ENCODE data around the gene GNS. TPM values are rescaled to one million over a fixed set of nuclear protein-coding genes. Genes with fewer than 3 reads are reported as not detected.
A peak's percentile ranks its signal among the peaks of the same experiment; 100 is the strongest.

The GNS gene
- total and polyA plus RNA-seq, 7 experiments from 2014 or later, result 24.4 to 62.8 (median 36.0) TPM

GRCh38 chr12:64722835-64723234 lies 36.4 kb downstream of the GNS start:
- Mint-ChIP-seq H3K4me3 (no peak overlapping the region), H3K27ac (no peak overlapping the region), H3K36me3 (peaks cover 5 to 68% (median 24%) of the 10 kb centered on the region in 5 donors), H3K4me1 (peaks cover 3 to 20% (median 10%) of the 10 kb centered on the region in 7 donors), H3K9me3 (no peaks in the 10 kb centered on the region), H3K27me3 (no peaks in the 10 kb centered on the region)
- peaks cover 0 to 4% of the 10 kb centered on the region in 2 donors for H3K4me1 ChIP-seq (ENCODE audit: control insufficient read depth in 2 of 2, insufficient read depth in 2 of 2, low read length in 2 of 2)
- H3K27ac ChIP-seq (ENCODE audit: low read depth, low read length), result no peak overlapping the region
- H3K27me3 ChIP-seq (ENCODE audit: control insufficient read depth in 2 of 2, insufficient read depth in 2 of 2, low read length in 2 of 2), result no peaks in the 10 kb centered on the region
- no peak for DNase-seq
- CTCF ChIA-PET, result interaction anchor here (1.5 kb wide), 1 partner anchor 25 kb away, joined by 6 read pairs; no protein-coding TSS in a partner anchor
- H3K9me3 ChIP-seq (ENCODE audit: control insufficient read depth in 2 of 3, low read length in 3 of 3), result no peaks in the 10 kb centered on the region
- peaks cover 0 to 35% (median 13%) of the 10 kb centered on the region in 3 experiments for H3K36me3 ChIP-seq (ENCODE audit: control insufficient read depth in 2 of 3, insufficient read depth in 3 of 3, low read length in 3 of 3)
- POLR2A ChIA-PET, result no interaction called here
- intact Hi-C loops (cut with micrococcal nuclease), result no loop called here
- no peak overlapping the region for H3K4me3 ChIP-seq (ENCODE audit: low read length)
- ATAC-seq, result no peak

- Mint-ChIP-seq H3K4me3 (no peak overlapping the region), H3K27me3 (no peaks in the 10 kb centered on the region), H3K4me1 (peaks cover 14 to 28% (median 21%) of the 10 kb centered on the region in 7 donors), H3K9me3 (no peaks in the 10 kb centered on the region), H3K36me3 (peaks cover 11 to 69% (median 27%) of the 10 kb centered on the region in 5 donors), H3K27ac (no peak overlapping the region)
- peaks cover 0 to 4% of the 10 kb centered on the region in 2 donors for H3K4me1 ChIP-seq (ENCODE audit: control insufficient read depth in 2 of 2, insufficient read depth in 2 of 2, low read length in 2 of 2)
- DNase-seq (no peak), ATAC-seq (no peak)
- peaks cover 4 to 50% (median 13%) of the 10 kb centered on the region in 3 experiments for H3K36me3 ChIP-seq (ENCODE audit: control insufficient read depth in 2 of 3, insufficient read depth in 3 of 3, low read length in 3 of 3)
- CTCF ChIA-PET, result no interaction called here
- no peak overlapping the region for H3K4me3 ChIP-seq (ENCODE audit: low read length)
- H3K27ac ChIP-seq (ENCODE audit: low read depth, low read length), result no peak overlapping the region
- no peaks in the 10 kb centered on the region for H3K9me3 ChIP-seq (ENCODE audit: control insufficient read depth in 2 of 3, low read length in 3 of 3)
- POLR2A ChIA-PET, result no interaction called here
- no peaks in the 10 kb centered on the region for H3K27me3 ChIP-seq (ENCODE audit: control insufficient read depth in 2 of 2, insufficient read depth in 2 of 2, low read length in 2 of 2)
- intact Hi-C loops (cut with micrococcal nuclease), result no loop called here
Observed at GRCh38 chr12:64720884-64721283, 38.3 kb downstream of the GNS start.

GRCh38 chr12:64718649-64719048 lies 40.6 kb downstream of the GNS start:
- H3K36me3 Mint-ChIP-seq, result peaks cover 17 to 78% (median 41%) of the 10 kb centered on the region in 5 donors
- H3K27me3 Mint-ChIP-seq, result no peaks in the 10 kb centered on the region
- H3K4me3 Mint-ChIP-seq, result no peak overlapping the region
- H3K27me3 ChIP-seq (ENCODE audit: control insufficient read depth in 2 of 2, insufficient read depth in 2 of 2, low read length in 2 of 2), result no peaks in the 10 kb centered on the region
- no peaks in the 10 kb centered on the region for H3K9me3 Mint-ChIP-seq
- no peak overlapping the region for H3K4me3 ChIP-seq (ENCODE audit: low read length)
- ATAC-seq (no peak), DNase-seq (no peak)
- peaks cover 0 to 13% of the 10 kb centered on the region in 2 donors for H3K4me1 ChIP-seq (ENCODE audit: control insufficient read depth in 2 of 2, insufficient read depth in 2 of 2, low read length in 2 of 2)
- H3K27ac Mint-ChIP-seq, result peak overlapping the region in 1 of 9 donors; percentile 33
- CTCF ChIA-PET, result interaction anchor here (1.1 to 2.0 kb wide), 3 partner anchors 40 to 169 kb away, joined by 3 to 11 read pairs (median 5); no protein-coding TSS in a partner anchor
- POLR2A ChIA-PET, result interaction anchor here (0.7 to 1.1 kb wide), 3 partner anchors 9 to 208 kb away, joined by 3 to 5 read pairs (median 4); no protein-coding TSS in a partner anchor
- intact Hi-C loops (cut with micrococcal nuclease), result loop anchor here in 1 of 2 donors (1.0 kb wide), 1 partner anchor 169 kb away; no protein-coding TSS in a partner anchor
- H3K4me1 Mint-ChIP-seq, result peaks cover 13 to 37% (median 27%) of the 10 kb centered on the region in 7 donors
- H3K9me3 ChIP-seq (ENCODE audit: control insufficient read depth in 2 of 3, low read length in 3 of 3), result no peaks in the 10 kb centered on the region
- H3K27ac ChIP-seq (ENCODE audit: low read depth, low read length), result no peak overlapping the region
- peaks cover 9 to 53% (median 13%) of the 10 kb centered on the region in 3 experiments for H3K36me3 ChIP-seq (ENCODE audit: control insufficient read depth in 2 of 3, insufficient read depth in 3 of 3, low read length in 3 of 3)

- DNase-seq (no peak), ATAC-seq (no peak)
- Mint-ChIP-seq H3K4me1 (peaks cover 12 to 40% (median 29%) of the 10 kb centered on the region in 7 donors), H3K27ac (peak overlapping the region in 6 of 9 donors; percentile 20 to 59 (median 33)), H3K27me3 (no peaks in the 10 kb centered on the region), H3K4me3 (no peak overlapping the region), H3K9me3 (no peaks in the 10 kb centered on the region), H3K36me3 (peaks cover 17 to 69% (median 42%) of the 10 kb centered on the region in 5 donors)
- H3K4me1 ChIP-seq (ENCODE audit: control insufficient read depth in 2 of 2, insufficient read depth in 2 of 2, low read length in 2 of 2), result peaks cover 0 to 13% of the 10 kb centered on the region in 2 donors
- H3K9me3 ChIP-seq (ENCODE audit: control insufficient read depth in 2 of 3, low read length in 3 of 3), result no peaks in the 10 kb centered on the region
- H3K36me3 ChIP-seq (ENCODE audit: control insufficient read depth in 2 of 3, insufficient read depth in 3 of 3, low read length in 3 of 3), result peaks cover 9 to 41% (median 13%) of the 10 kb centered on the region in 3 experiments
- H3K27me3 ChIP-seq (ENCODE audit: control insufficient read depth in 2 of 2, insufficient read depth in 2 of 2, low read length in 2 of 2), result no peaks in the 10 kb centered on the region
- no peak overlapping the region for H3K27ac ChIP-seq (ENCODE audit: low read depth, low read length)
- CTCF ChIA-PET, result interaction anchor here (0.6 to 1.2 kb wide), 2 partner anchors 19 to 169 kb away, joined by 3 to 4 read pairs; no protein-coding TSS in a partner anchor
- POLR2A ChIA-PET, result no interaction called here
- intact Hi-C loops (cut with micrococcal nuclease), result no loop called here
- no peak overlapping the region for H3K4me3 ChIP-seq (ENCODE audit: low read length)
Observed at GRCh38 chr12:64716839-64717455, 42.3 kb downstream of the GNS start.

- H3K27ac ChIP-seq (ENCODE audit: low read depth, low read length), result no peak overlapping the region
- Mint-ChIP-seq H3K27me3 (no peaks in the 10 kb centered on the region), H3K36me3 (peaks cover 17 to 66% (median 43%) of the 10 kb centered on the region in 5 donors), H3K9me3 (no peaks in the 10 kb centered on the region), H3K4me3 (no peak overlapping the region), H3K27ac (peak overlapping the region; percentile 20 to 59 (median 30)), H3K4me1 (peaks cover 12 to 40% (median 29%) of the 10 kb centered on the region in 7 donors)
- intact Hi-C loops (cut with micrococcal nuclease), result no loop called here
- DNase-seq, result no peak
- ChIA-PET CTCF (interaction anchor here (0.6 to 1.9 kb wide), 3 partner anchors 18 to 168 kb away, joined by 3 to 6 read pairs (median 4); no protein-coding TSS in a partner anchor), POLR2A (no interaction called here)
- peaks cover 0 to 13% of the 10 kb centered on the region in 2 donors for H3K4me1 ChIP-seq (ENCODE audit: control insufficient read depth in 2 of 2, insufficient read depth in 2 of 2, low read length in 2 of 2)
- no peak overlapping the region for H3K4me3 ChIP-seq (ENCODE audit: low read length)
- H3K36me3 ChIP-seq (ENCODE audit: control insufficient read depth in 2 of 3, insufficient read depth in 3 of 3, low read length in 3 of 3), result peaks cover 9 to 36% (median 9%) of the 10 kb centered on the region in 3 experiments
- H3K27me3 ChIP-seq (ENCODE audit: control insufficient read depth in 2 of 2, insufficient read depth in 2 of 2, low read length in 2 of 2), result no peaks in the 10 kb centered on the region
- no peaks in the 10 kb centered on the region for H3K9me3 ChIP-seq (ENCODE audit: control insufficient read depth in 2 of 3, low read length in 3 of 3)
- no peak for ATAC-seq
Observed at GRCh38 chr12:64716371-64716770, 42.8 kb downstream of the GNS start.

GRCh38 chr12:64714551-64714968 lies 44.6 kb downstream of the GNS start:
- H3K36me3 Mint-ChIP-seq, result peaks cover 12 to 57% (median 40%) of the 10 kb centered on the region in 5 donors
- Histone ChIP-seq H3K27ac (ENCODE audit: low read depth, low read length) (no peak overlapping the region), H3K27me3 (ENCODE audit: control insufficient read depth in 2 of 2, insufficient read depth in 2 of 2, low read length in 2 of 2) (no peaks in the 10 kb centered on the region), H3K36me3 (ENCODE audit: control insufficient read depth in 2 of 3, insufficient read depth in 3 of 3, low read length in 3 of 3) (peaks cover 0 to 19% (median 9%) of the 10 kb centered on the region in 3 experiments), H3K9me3 (ENCODE audit: control insufficient read depth in 2 of 3, low read length in 3 of 3) (no peaks in the 10 kb centered on the region), H3K4me1 (ENCODE audit: control insufficient read depth in 2 of 2, insufficient read depth in 2 of 2, low read length in 2 of 2) (peaks cover 0 to 13% of the 10 kb centered on the region in 2 donors), H3K4me3 (ENCODE audit: low read length) (no peak overlapping the region)
- H3K9me3 Mint-ChIP-seq, result no peaks in the 10 kb centered on the region
- H3K27me3 Mint-ChIP-seq, result no peaks in the 10 kb centered on the region
- peak overlapping the region in 4 of 9 donors; percentile 8 to 48 (median 32) for H3K27ac Mint-ChIP-seq
- ATAC-seq (peak; percentile 89), DNase-seq (no peak)
- intact Hi-C loops (cut with micrococcal nuclease), result loop anchor here in 1 of 2 donors (1.0 kb wide), 1 partner anchor 45 kb away; no protein-coding TSS in a partner anchor
- ChIA-PET CTCF (interaction anchor here (1.9 kb wide), 1 partner anchor 165 kb away, joined by 6 read pairs; no protein-coding TSS in a partner anchor), POLR2A (interaction anchor here (0.7 kb wide), 1 partner anchor 273 kb away, joined by 3 read pairs; no protein-coding TSS in a partner anchor)
- H3K4me1 Mint-ChIP-seq, result peaks cover 12 to 40% (median 29%) of the 10 kb centered on the region in 7 donors
- H3K4me3 Mint-ChIP-seq, result no peak overlapping the region
